AG04450 (cell line): Measurements from ENCODE around the gene STIM1. TPM values are rescaled to one million over a fixed set of nuclear protein-coding genes. Genes with fewer than 3 reads are reported as not detected.

Experiments
- CTCF ChIA-PET: fragments of 300-600, 350-600 bp; formaldehyde crosslinking; extraction: SDS; loops from one replicate; lab custom pipeline; 2022; ENCODE audit warnings: antibody characterized with exemption, inconsistent platforms; lab: Charles Lee
- POLR2A ChIA-PET: fragments of 350-600 bp; formaldehyde crosslinking; extraction: SDS; loops from one replicate; lab custom pipeline; 2021; ENCODE audit warnings: antibody characterized with exemption, inconsistent platforms; lab: Yijun Ruan, JAX
- DNase-seq: peaks from one replicate; pipeline ENCODE4 v3.0.0-alpha.2; 2011; ENCODE audit warnings: low read depth, low spot score
- H3K27ac ChIP-seq: one replicate; pipeline ENCODE4 v1.5.1; 2012; ENCODE audit warnings: low read depth, low read length, control low read depth
- H3K27me3 ChIP-seq: one replicate; pipeline ENCODE4 v1.6.0; 2012; ENCODE audit warnings: low read length; ENCODE audit not compliant: control insufficient read depth, insufficient read depth
- H3K4me3 ChIP-seq: 2 replicates; pipeline ENCODE4 v1.5.1; 2011; ENCODE audit warnings: mild to moderate bottlenecking, low read depth, low read length, control low read depth
- H3K9me3 ChIP-seq: 2 replicates; pipeline ENCODE4 v1.5.1; 2012; ENCODE audit warnings: low read length; ENCODE audit not compliant: control insufficient read depth, insufficient read depth
- polyA plus RNA-seq: library from polyadenylated mRNA; depleted of rRNA; stranded (reverse); fragments of >200 nt; gene quantifications from 2 replicates; pipeline ENCODE4 v1.2.3, GENCODE V29; 2011
- TF ChIP-seq, protein P1 (sequence below): IDR thresholded peaks from 2 replicates; pipeline ENCODE4 v1.5.1; 2011; ENCODE audit warnings: low read depth, low read length, control low read depth, inconsistent platforms

STIM1 gene
- polyA plus RNA-seq, 1 experiment: 23.4 TPM

DNA sequence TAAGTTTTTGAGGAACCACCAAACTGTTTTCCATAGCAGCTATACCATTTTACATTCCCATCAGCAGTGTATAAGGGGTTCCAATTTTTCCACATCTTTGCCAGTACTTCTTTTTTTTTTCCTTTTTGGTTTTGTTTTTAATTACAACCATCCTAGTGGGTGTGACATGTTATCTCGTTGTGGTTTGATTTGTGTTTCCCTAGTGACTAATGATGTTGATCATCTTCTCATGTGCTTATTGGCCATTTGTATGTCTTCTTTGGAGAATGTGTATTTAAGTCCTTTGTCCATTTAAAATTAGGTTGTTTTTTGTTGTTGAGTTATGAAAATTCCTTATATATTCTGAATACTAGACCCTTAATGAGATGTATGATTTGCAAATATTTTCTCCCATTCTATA lies 59.3 kb downstream of the STIM1 start:
- no peak for DNase-seq
- H3K27me3 ChIP-seq: no peaks in the 10 kb centered on the region
- ChIA-PET POLR2A (no interaction called here), CTCF (no interaction called here)
- H3K4me3 ChIP-seq: no peak overlapping the region
- no peak overlapping the region for H3K27ac ChIP-seq
- TF ChIP-seq, protein P1, sequence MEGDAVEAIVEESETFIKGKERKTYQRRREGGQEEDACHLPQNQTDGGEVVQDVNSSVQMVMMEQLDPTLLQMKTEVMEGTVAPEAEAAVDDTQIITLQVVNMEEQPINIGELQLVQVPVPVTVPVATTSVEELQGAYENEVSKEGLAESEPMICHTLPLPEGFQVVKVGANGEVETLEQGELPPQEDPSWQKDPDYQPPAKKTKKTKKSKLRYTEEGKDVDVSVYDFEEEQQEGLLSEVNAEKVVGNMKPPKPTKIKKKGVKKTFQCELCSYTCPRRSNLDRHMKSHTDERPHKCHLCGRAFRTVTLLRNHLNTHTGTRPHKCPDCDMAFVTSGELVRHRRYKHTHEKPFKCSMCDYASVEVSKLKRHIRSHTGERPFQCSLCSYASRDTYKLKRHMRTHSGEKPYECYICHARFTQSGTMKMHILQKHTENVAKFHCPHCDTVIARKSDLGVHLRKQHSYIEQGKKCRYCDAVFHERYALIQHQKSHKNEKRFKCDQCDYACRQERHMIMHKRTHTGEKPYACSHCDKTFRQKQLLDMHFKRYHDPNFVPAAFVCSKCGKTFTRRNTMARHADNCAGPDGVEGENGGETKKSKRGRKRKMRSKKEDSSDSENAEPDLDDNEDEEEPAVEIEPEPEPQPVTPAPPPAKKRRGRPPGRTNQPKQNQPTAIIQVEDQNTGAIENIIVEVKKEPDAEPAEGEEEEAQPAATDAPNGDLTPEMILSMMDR: no peak
- no peaks in the 10 kb centered on the region for H3K9me3 ChIP-seq

GRCh38 chr11:3916962-3917361 lies 61.5 kb downstream of the STIM1 start:
- DNase-seq: no peak
- H3K4me3 ChIP-seq: no peak overlapping the region
- TF ChIP-seq, protein P1: no peak
- H3K27me3 ChIP-seq: no peaks in the 10 kb centered on the region
- ChIA-PET CTCF (no interaction called here), POLR2A (no interaction called here)
- no peak overlapping the region for H3K27ac ChIP-seq
- H3K9me3 ChIP-seq: no peaks in the 10 kb centered on the region

DNA sequence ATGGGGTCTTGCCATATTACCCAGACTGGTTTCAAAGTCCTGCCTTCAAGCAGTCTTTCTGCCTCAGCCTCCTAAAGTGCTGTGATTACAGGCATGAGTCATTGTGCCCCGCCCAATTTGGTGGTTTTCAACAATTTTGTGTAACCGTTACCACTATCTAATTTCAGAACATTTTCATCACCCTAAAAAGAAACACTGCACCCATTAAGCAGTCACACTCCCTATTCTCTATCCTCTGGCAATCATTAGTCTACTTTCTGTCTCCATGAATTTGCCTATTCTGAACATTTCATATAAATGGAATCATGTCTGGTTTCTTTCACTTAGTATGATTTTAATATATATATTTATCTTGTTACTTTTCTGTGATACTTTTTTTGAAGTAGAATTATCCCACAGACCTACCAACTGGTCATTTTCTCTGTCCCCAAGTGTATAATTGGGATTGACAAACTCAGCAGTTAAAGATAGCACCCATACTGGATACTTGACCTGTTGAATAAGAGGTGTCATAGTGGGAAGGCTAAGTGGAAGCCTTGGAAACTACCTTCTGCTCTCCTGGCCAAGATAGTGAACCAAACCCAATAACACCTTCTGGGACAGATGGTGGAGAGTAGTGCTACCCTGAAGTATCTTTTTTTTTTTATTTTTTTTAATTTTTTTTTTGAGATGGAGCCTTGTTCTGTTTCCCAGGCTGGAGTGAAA lies 64.8 kb downstream of the STIM1 start:
- Histone ChIP-seq H3K27me3 (no peaks in the 10 kb centered on the region), H3K27ac (no peak overlapping the region), H3K9me3 (no peaks in the 10 kb centered on the region; the same call in 1 of the 2 replicates), H3K4me3 (no peak overlapping the region)
- DNase-seq: no peak
- POLR2A ChIA-PET: no interaction called here
- TF ChIP-seq, protein P1: no peak
- CTCF ChIA-PET: interaction anchor here (0.6 to 1.0 kb wide), 2 partner anchors 65 to 115 kb away, joined by 5 to 6 read pairs; partner anchors contain the start of gene STIM1

DNA sequence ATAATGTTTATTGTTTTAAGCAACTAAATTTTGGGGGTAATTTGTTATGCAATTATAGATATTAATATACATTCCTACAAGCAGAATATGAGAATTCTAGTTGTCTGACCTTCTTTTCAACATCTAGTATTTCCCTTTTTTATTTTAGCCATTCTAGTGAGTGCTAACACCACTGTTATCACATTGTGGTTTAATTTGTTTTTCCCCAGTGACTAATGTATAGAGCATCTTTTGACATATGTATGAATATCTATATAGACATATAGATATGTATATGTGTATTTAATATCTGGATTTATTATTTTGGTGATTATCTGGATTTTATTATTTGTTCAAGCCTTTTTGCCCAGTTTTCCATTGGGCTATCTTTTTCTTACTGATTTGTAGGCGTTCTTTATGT lies 66.6 kb downstream of the STIM1 start:
- ChIA-PET POLR2A (no interaction called here), CTCF (interaction anchor here (0.6 to 0.7 kb wide), 2 partner anchors 71 to 76 kb away, joined by 3 to 4 read pairs; no protein-coding TSS in a partner anchor)
- Histone ChIP-seq H3K27ac (no peak overlapping the region), H3K9me3 (no peaks in the 10 kb centered on the region; the same call in 1 of the 2 replicates), H3K4me3 (no peak overlapping the region), H3K27me3 (no peaks in the 10 kb centered on the region)
- DNase-seq: no peak
- TF ChIP-seq, protein P1: no peak

- CTCF ChIA-PET: interaction anchor here (2.4 kb wide), 2 partner anchors 71 to 76 kb away, joined by 8 to 11 read pairs; partner anchors contain the start of gene STIM1
Observed at GRCh38 chr11:3925513-3925912, 70.0 kb downstream of the STIM1 start.

More at GRCh38 chr11:3925513-3925912, 70.0 kb downstream of the STIM1 start:
- POLR2A ChIA-PET: no interaction called here
- TF ChIP-seq, protein P1: no peak
- Histone ChIP-seq H3K4me3 (no peak overlapping the region), H3K27me3 (no peaks in the 10 kb centered on the region), H3K27ac (no peak overlapping the region), H3K9me3 (no peaks in the 10 kb centered on the region; the same call in 1 of the 2 replicates)
- no peak for DNase-seq
